ENCODE results near the gene HOXC13. TPM values are rescaled to one million over a fixed set of nuclear protein-coding genes. Genes with fewer than 3 reads are reported as not detected.

HOXC13 gene
- total and polyA plus RNA-seq, 9 of the 15 experiments (the other 6 are each of a cell fraction or from before 2014, with no cell fraction given), result 0.03 to 0.29 (median 0.17) TPM; not detected in 2

DNA sequence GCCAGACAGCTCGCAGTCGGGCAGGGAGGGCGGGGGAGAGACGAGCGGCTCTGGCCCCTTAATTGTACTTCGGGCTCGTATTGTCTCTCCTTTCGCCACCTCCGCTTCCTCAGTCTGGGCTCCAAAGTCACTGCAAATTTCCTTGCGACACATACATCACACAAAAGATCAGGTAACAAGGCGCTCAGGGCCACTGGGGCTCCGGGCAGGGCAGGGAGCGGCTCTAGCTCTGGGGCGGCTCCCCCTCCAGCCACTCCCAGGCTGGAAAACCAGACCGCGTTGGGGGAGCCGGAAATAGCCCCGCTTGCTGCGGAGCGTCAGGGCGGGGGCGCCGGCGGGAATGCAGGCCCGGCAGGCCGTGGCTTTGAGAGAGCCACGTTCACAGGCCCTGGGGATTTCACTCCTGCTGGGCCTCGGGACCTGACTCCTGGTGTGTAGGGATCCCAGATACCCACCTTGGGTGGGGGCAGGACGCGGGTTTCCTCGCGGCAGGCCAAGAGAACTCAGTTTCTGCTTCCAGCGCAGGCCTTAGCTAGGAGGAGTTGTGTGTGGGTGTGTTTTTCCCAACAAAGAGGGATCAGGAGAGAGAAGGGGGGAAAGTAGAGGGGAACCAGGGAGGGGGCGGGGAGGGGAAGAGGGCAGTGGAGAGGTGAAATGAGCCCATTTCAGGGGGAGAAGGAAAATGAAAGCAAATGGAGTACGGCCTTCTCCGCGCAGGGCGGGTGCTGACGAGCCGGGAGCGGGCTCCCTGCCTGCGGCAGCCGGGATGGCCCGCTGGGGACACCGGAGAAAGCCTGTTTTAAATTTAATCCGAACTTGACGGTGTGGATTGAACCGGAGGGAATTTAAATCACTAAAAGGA, 57.0 kb downstream of the HOXC13 start (continued):
- TF ChIP-seq, protein P1, sequence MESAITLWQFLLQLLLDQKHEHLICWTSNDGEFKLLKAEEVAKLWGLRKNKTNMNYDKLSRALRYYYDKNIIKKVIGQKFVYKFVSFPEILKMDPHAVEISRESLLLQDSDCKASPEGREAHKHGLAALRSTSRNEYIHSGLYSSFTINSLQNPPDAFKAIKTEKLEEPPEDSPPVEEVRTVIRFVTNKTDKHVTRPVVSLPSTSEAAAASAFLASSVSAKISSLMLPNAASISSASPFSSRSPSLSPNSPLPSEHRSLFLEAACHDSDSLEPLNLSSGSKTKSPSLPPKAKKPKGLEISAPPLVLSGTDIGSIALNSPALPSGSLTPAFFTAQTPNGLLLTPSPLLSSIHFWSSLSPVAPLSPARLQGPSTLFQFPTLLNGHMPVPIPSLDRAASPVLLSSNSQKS (CRISPR knock-in tag; IDR thresholded peaks at IDR 0.05), result no peak
- TF ChIP-seq, protein P2, sequence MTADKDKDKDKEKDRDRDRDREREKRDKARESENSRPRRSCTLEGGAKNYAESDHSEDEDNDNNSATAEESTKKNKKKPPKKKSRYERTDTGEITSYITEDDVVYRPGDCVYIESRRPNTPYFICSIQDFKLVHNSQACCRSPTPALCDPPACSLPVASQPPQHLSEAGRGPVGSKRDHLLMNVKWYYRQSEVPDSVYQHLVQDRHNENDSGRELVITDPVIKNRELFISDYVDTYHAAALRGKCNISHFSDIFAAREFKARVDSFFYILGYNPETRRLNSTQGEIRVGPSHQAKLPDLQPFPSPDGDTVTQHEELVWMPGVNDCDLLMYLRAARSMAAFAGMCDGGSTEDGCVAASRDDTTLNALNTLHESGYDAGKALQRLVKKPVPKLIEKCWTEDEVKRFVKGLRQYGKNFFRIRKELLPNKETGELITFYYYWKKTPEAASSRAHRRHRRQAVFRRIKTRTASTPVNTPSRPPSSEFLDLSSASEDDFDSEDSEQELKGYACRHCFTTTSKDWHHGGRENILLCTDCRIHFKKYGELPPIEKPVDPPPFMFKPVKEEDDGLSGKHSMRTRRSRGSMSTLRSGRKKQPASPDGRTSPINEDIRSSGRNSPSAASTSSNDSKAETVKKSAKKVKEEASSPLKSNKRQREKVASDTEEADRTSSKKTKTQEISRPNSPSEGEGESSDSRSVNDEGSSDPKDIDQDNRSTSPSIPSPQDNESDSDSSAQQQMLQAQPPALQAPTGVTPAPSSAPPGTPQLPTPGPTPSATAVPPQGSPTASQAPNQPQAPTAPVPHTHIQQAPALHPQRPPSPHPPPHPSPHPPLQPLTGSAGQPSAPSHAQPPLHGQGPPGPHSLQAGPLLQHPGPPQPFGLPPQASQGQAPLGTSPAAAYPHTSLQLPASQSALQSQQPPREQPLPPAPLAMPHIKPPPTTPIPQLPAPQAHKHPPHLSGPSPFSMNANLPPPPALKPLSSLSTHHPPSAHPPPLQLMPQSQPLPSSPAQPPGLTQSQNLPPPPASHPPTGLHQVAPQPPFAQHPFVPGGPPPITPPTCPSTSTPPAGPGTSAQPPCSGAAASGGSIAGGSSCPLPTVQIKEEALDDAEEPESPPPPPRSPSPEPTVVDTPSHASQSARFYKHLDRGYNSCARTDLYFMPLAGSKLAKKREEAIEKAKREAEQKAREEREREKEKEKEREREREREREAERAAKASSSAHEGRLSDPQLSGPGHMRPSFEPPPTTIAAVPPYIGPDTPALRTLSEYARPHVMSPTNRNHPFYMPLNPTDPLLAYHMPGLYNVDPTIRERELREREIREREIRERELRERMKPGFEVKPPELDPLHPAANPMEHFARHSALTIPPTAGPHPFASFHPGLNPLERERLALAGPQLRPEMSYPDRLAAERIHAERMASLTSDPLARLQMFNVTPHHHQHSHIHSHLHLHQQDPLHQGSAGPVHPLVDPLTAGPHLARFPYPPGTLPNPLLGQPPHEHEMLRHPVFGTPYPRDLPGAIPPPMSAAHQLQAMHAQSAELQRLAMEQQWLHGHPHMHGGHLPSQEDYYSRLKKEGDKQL (CRISPR knock-in tag; IDR thresholded peaks at IDR 0.05; ENCODE audit: borderline replicate concordance), result no peak
- TF ChIP-seq, protein P3, sequence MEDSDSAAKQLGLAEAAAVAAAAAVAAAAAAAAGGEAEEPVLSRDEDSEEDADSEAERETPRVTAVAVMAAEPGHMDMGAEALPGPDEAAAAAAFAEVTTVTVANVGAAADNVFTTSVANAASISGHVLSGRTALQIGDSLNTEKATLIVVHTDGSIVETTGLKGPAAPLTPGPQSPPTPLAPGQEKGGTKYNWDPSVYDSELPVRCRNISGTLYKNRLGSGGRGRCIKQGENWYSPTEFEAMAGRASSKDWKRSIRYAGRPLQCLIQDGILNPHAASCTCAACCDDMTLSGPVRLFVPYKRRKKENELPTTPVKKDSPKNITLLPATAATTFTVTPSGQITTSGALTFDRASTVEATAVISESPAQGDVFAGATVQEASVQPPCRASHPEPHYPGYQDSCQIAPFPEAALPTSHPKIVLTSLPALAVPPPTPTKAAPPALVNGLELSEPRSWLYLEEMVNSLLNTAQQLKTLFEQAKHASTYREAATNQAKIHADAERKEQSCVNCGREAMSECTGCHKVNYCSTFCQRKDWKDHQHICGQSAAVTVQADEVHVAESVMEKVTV (CRISPR knock-in tag; IDR thresholded peaks at IDR 0.05), result no peak
- TF ChIP-seq, protein P4, sequence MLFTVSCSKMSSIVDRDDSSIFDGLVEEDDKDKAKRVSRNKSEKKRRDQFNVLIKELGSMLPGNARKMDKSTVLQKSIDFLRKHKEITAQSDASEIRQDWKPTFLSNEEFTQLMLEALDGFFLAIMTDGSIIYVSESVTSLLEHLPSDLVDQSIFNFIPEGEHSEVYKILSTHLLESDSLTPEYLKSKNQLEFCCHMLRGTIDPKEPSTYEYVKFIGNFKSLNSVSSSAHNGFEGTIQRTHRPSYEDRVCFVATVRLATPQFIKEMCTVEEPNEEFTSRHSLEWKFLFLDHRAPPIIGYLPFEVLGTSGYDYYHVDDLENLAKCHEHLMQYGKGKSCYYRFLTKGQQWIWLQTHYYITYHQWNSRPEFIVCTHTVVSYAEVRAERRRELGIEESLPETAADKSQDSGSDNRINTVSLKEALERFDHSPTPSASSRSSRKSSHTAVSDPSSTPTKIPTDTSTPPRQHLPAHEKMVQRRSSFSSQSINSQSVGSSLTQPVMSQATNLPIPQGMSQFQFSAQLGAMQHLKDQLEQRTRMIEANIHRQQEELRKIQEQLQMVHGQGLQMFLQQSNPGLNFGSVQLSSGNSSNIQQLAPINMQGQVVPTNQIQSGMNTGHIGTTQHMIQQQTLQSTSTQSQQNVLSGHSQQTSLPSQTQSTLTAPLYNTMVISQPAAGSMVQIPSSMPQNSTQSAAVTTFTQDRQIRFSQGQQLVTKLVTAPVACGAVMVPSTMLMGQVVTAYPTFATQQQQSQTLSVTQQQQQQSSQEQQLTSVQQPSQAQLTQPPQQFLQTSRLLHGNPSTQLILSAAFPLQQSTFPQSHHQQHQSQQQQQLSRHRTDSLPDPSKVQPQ (CRISPR knock-in tag; IDR thresholded peaks at IDR 0.05; ENCODE audit: borderline replicate concordance), result no peak
- TF ChIP-seq, protein P5, sequence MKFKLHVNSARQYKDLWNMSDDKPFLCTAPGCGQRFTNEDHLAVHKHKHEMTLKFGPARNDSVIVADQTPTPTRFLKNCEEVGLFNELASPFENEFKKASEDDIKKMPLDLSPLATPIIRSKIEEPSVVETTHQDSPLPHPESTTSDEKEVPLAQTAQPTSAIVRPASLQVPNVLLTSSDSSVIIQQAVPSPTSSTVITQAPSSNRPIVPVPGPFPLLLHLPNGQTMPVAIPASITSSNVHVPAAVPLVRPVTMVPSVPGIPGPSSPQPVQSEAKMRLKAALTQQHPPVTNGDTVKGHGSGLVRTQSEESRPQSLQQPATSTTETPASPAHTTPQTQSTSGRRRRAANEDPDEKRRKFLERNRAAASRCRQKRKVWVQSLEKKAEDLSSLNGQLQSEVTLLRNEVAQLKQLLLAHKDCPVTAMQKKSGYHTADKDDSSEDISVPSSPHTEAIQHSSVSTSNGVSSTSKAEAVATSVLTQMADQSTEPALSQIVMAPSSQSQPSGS (CRISPR knock-in tag; IDR thresholded peaks at IDR 0.05), result no peak
- TF ChIP-seq NUFIP1 (IDR thresholded peaks at IDR 0.05; ENCODE audit: partially characterized antibody), result no peak
- TF ChIP-seq, protein P6, sequence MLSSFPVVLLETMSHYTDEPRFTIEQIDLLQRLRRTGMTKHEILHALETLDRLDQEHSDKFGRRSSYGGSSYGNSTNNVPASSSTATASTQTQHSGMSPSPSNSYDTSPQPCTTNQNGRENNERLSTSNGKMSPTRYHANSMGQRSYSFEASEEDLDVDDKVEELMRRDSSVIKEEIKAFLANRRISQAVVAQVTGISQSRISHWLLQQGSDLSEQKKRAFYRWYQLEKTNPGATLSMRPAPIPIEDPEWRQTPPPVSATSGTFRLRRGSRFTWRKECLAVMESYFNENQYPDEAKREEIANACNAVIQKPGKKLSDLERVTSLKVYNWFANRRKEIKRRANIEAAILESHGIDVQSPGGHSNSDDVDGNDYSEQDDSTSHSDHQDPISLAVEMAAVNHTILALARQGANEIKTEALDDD (IDR thresholded peaks at IDR 0.05), result no peak
- 0 out of 2 replicates have a peak, but pooled peaks have one; percentile 16 for TF ChIP-seq MIER1 (IDR thresholded peaks at IDR 0.05; ENCODE audit: low read depth)
- TF ChIP-seq FOXJ3 (CRISPR knock-in tag; IDR thresholded peaks at IDR 0.05), result no peak

Measured in K562 (cell line).